OCI-LY1 (cell line): ENCODE results near the gene OR51E2.

Experiments used
- H2AFZ ChIP-seq: fragments of 200-600 bp; sonication (generic), shearing (Covaris generic); 2 replicates; pipeline ENCODE4 v1.6.0; 2014; ENCODE audit warnings: antibody characterized with exemption, mild to moderate bottlenecking, low read length
- H3F3A ChIP-seq: fragments of 200-600 bp; sonication (generic), shearing (Covaris generic); 2 replicates; pipeline ENCODE4 v1.6.0; 2014; ENCODE audit warnings: mild to moderate bottlenecking, antibody characterized with exemption, low read length, moderate library complexity; ENCODE audit not compliant: insufficient read depth
- H3K27ac ChIP-seq: fragments of 200-600 bp; sonication (generic); 2 replicates; pipeline ENCODE4 v1.5.1; 2014; ENCODE audit warnings: low read length, mixed run types, mild to moderate bottlenecking, low read depth; ENCODE audit not compliant: poor library complexity, severe bottlenecking
- H3K27me3 ChIP-seq: fragments of 200-600 bp; sonication (generic); 2 replicates; pipeline ENCODE4 v1.6.0; 2014; ENCODE audit warnings: antibody characterized with exemption, mild to moderate bottlenecking, low read length, moderate library complexity; ENCODE audit not compliant: insufficient read depth
- H3K36me3 ChIP-seq: fragments of 200-600 bp; sonication (generic); 2 replicates; pipeline ENCODE4 v1.6.1; 2014; ENCODE audit warnings: mild to moderate bottlenecking, antibody characterized with exemption, low read length, moderate library complexity, mixed read lengths; ENCODE audit not compliant: insufficient read depth
- H3K4me1 ChIP-seq: fragments of 200-600 bp; sonication (generic); 2 replicates; pipeline ENCODE4 v1.5.1; 2014; ENCODE audit warnings: mild to moderate bottlenecking, low read length, moderate library complexity; ENCODE audit not compliant: insufficient read depth, severe bottlenecking
- H3K4me2 ChIP-seq: fragments of 200-600 bp; sonication (generic), shearing (Covaris generic); 2 replicates; pipeline ENCODE4 v1.6.1; 2014; ENCODE audit warnings: low read length
- H3K4me3 ChIP-seq: fragments of 200-600 bp; sonication (generic); 2 replicates; pipeline ENCODE4 v1.5.1; 2014; ENCODE audit warnings: low read length, low read depth, mild to moderate bottlenecking, mixed read lengths; ENCODE audit not compliant: poor library complexity, severe bottlenecking
- H3K79me2 ChIP-seq: fragments of 200-600 bp; shearing (Covaris generic); 2 replicates; pipeline ENCODE4 v1.6.1; 2016; ENCODE audit warnings: mixed run types, low read length, mixed read lengths; ENCODE audit not compliant: insufficient read depth
- H3K9ac ChIP-seq: fragments of 200-600 bp; sonication (generic), shearing (Covaris generic); 2 replicates; pipeline ENCODE4 v1.6.1; 2014; ENCODE audit warnings: mild to moderate bottlenecking, low read length, mixed read lengths
- H3K9me2 ChIP-seq: fragments of 200-600 bp; sonication (generic), shearing (Covaris generic); 2 replicates; pipeline ENCODE4 v1.6.1; 2014; ENCODE audit warnings: low read depth, mild to moderate bottlenecking, low read length, mixed read lengths
- H3K9me3 ChIP-seq: fragments of 200-600 bp; shearing (Covaris generic); 2 replicates; pipeline ENCODE4 v1.6.1; 2014; ENCODE audit warnings: low read length, mixed read lengths
- H4K20me1 ChIP-seq: fragments of 200-600 bp; sonication (generic), shearing (Covaris generic); 2 replicates; pipeline ENCODE4 v1.6.0; 2016; ENCODE audit warnings: mild to moderate bottlenecking, low read length; ENCODE audit not compliant: insufficient read depth
- CTCF ChIP-seq: fragments of 200-600 bp; sonication (generic), shearing (Covaris generic); IDR thresholded peaks from 2 replicates; pipeline ENCODE4 v1.5.1; 2017; ENCODE audit warnings: mild to moderate bottlenecking, antibody characterized with exemption, low read length, moderate library complexity, mixed read lengths
- EZH2 ChIP-seq: fragments of 200-600 bp; sonication (generic), shearing (Covaris generic); IDR thresholded peaks from 2 replicates; pipeline ENCODE4 v1.8.0; 2017; ENCODE audit warnings: borderline replicate concordance, mixed run types, mild to moderate bottlenecking, antibody characterized with exemption, low read length, moderate library complexity, mixed read lengths

OR51E2 gene

GRCh38 chr11:4636136-4636535, 61.5 kb downstream of the OR51E2 start:
- H3K36me3 ChIP-seq, result no peaks in the 10 kb centered on the region
- H3K27me3 ChIP-seq, result no peaks in the 10 kb centered on the region
- H3K27ac ChIP-seq, result no peak overlapping the region
- no peak overlapping the region for H3K9ac ChIP-seq
- H3K9me3 ChIP-seq, result no peaks in the 10 kb centered on the region
- H3K4me2 ChIP-seq, result no peak overlapping the region
- no peaks in the 10 kb centered on the region for H3F3A ChIP-seq
- H4K20me1 ChIP-seq, result no peaks in the 10 kb centered on the region
- no peak overlapping the region for H2AFZ ChIP-seq
- H3K4me3 ChIP-seq, result no peak overlapping the region
- no peak for TF ChIP-seq CTCF
- no peak for TF ChIP-seq EZH2
- H3K4me1 ChIP-seq, result no peaks in the 10 kb centered on the region
- H3K9me2 ChIP-seq, result no peaks in the 10 kb centered on the region
- no peaks in the 10 kb centered on the region for H3K79me2 ChIP-seq
